Vagina (tissue), 2 donors: ENCODE results near the gene CDC34. TPM values are rescaled to one million over a fixed set of nuclear protein-coding genes. Genes with fewer than 3 reads are reported as not detected.
A peak's percentile ranks its signal among the peaks of the same experiment; 100 is the strongest.

Experiments
- DNase-seq, 2 donors: peaks; one replicate each; pipeline ENCODE4 v3.0.0-alpha.2; 2017; ENCODE audit errors: extremely low spot score in 2 of 2
- H3K27ac ChIP-seq: fragments of 200-600 bp; sonication (generic); one replicate; pipeline ENCODE4 v1.5.1; 2019
- H3K27me3 ChIP-seq: fragments of 200-600 bp; sonication (generic); one replicate; pipeline ENCODE4 v1.5.1; 2019
- H3K36me3 ChIP-seq, 2 donors: fragments of 200-600 bp; sonication (generic); one replicate each; pipeline ENCODE4 v1.5.1; 2017 to 2019
- H3K4me1 ChIP-seq: fragments of 200-600 bp; sonication (generic); one replicate; pipeline ENCODE4 v1.5.1; 2019
- H3K4me3 ChIP-seq, 2 donors: fragments of 200-600 bp; sonication (generic); 1 replicate in 1 of 2; 2 replicates in 1 of 2; pipeline ENCODE4 v1.5.1; 2016 to 2019
- H3K9me3 ChIP-seq: fragments of 200-600 bp; sonication (generic); one replicate; pipeline ENCODE4 v1.5.1; 2019
- POLR2A ChIP-seq, 2 donors: fragments of 450-650 bp; IDR thresholded peaks; one replicate each; pipeline ENCODE4 v1.6.1; 2017; ENCODE audit warnings: antibody characterized with exemption in 2 of 2, mild to moderate bottlenecking in 2 of 2, moderate library complexity in 2 of 2
- POLR2AphosphoS5 ChIP-seq, 2 donors: sonication (generic); formaldehyde crosslinking; IDR thresholded peaks; one replicate each; pipeline ENCODE4 v1.9.0; 2017; ENCODE audit warnings: antibody characterized with exemption in 2 of 2, mild to moderate bottlenecking in 2 of 2, low read depth in 1 of 2; ENCODE audit not compliant: insufficient read depth in 1 of 2
- intact Hi-C: fragments of 100-400 bp; cut with DNase I; formaldehyde crosslinking; loops from one replicate; pipeline ENCODE4 v1.15.1; 2023
- total RNA-seq: library from RNA; depleted of rRNA; stranded (reverse); fragments of >200 nt; gene quantifications from one replicate; pipeline ENCODE4 v1.2.3, GENCODE V29; 2016
- TF ChIP-seq, protein P1 (sequence below), 3 experiments: fragments of 450-650 bp in 2 of 3; fragments of 200-600 bp in 1 of 3; sonication (generic) in 1 of 3; IDR thresholded peaks; one replicate each; pipeline ENCODE4 v1.5.1; 2017 to 2019; ENCODE audit warnings: antibody characterized with exemption in 3 of 3, mild to moderate bottlenecking in 2 of 3, moderate library complexity in 2 of 3

The CDC34 gene
- total RNA-seq, 1 donor from 2014 or later: 62.6 TPM

- no peak for DNase-seq
- H3K27me3 ChIP-seq: no peaks in the 10 kb centered on the region
- no peaks in the 10 kb centered on the region for H3K9me3 ChIP-seq
- intact Hi-C loops: no loop called here
- H3K36me3 ChIP-seq: peaks cover 4 to 29% of the 10 kb centered on the region in 2 donors
- H3K4me1 ChIP-seq: peaks cover 43% of the 10 kb centered on the region
- TF ChIP-seq, protein P1, sequence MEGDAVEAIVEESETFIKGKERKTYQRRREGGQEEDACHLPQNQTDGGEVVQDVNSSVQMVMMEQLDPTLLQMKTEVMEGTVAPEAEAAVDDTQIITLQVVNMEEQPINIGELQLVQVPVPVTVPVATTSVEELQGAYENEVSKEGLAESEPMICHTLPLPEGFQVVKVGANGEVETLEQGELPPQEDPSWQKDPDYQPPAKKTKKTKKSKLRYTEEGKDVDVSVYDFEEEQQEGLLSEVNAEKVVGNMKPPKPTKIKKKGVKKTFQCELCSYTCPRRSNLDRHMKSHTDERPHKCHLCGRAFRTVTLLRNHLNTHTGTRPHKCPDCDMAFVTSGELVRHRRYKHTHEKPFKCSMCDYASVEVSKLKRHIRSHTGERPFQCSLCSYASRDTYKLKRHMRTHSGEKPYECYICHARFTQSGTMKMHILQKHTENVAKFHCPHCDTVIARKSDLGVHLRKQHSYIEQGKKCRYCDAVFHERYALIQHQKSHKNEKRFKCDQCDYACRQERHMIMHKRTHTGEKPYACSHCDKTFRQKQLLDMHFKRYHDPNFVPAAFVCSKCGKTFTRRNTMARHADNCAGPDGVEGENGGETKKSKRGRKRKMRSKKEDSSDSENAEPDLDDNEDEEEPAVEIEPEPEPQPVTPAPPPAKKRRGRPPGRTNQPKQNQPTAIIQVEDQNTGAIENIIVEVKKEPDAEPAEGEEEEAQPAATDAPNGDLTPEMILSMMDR (IDR thresholded peaks at IDR 0.05): no peak
- TF ChIP-seq POLR2A (IDR thresholded peaks at IDR 0.05) (no peak), POLR2AphosphoS5 (IDR thresholded peaks at IDR 0.05; ENCODE audit: insufficient read depth in 1 of 2, low read depth in 1 of 2) (no peak)
- H3K27ac ChIP-seq: peak overlapping the region; percentile 87
- H3K4me3 ChIP-seq: peak overlapping the region; percentile 91 to 95
Observed at GRCh38 chr19:533364-534058, 2.0 kb downstream of the CDC34 start.

DNA sequence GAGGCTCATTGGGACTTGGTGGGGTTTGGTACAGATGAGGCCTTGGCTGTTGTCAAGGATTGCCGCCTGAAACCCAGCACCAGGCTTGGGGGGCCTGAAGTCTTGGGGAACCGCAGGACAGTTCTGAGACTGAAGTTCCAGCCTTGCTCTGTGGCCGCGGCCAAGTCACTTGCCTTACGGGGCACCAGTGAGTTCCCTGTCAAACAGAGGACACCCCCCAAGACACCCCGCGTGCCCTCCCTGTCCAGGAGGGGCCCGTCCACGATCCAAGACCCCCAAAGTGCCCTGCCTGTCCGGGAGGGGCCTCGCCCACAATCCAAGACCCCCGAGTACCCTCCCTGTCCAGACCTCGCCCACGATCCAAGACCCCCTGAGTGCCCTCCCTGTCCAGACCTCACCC is 2.5 kb downstream of the CDC34 start:
- DNase-seq: no peak
- TF ChIP-seq POLR2A (IDR thresholded peaks at IDR 0.05) (no peak), POLR2AphosphoS5 (IDR thresholded peaks at IDR 0.05; ENCODE audit: insufficient read depth in 1 of 2, low read depth in 1 of 2) (no peak)
- TF ChIP-seq, protein P1 (IDR thresholded peaks at IDR 0.05): no peak
- Histone ChIP-seq H3K9me3 (no peaks in the 10 kb centered on the region), H3K4me1 (peaks cover 43% of the 10 kb centered on the region), H3K4me3 (peak overlapping the region; percentile 91 to 95), H3K36me3 (peaks cover 4 to 35% of the 10 kb centered on the region in 2 donors), H3K27me3 (no peaks in the 10 kb centered on the region), H3K27ac (peak overlapping the region; percentile 87)
- intact Hi-C loops: no loop called here

- intact Hi-C loops: no loop called here
- TF ChIP-seq POLR2A (IDR thresholded peaks at IDR 0.05): no peak
- TF ChIP-seq POLR2AphosphoS5 (IDR thresholded peaks at IDR 0.05; ENCODE audit: insufficient read depth in 1 of 2, low read depth in 1 of 2): no peak
- Histone ChIP-seq H3K36me3 (peaks cover 4 to 42% of the 10 kb centered on the region in 2 donors), H3K27me3 (no peaks in the 10 kb centered on the region), H3K4me3 (no peak overlapping the region), H3K27ac (no peak overlapping the region), H3K4me1 (peaks cover 42% of the 10 kb centered on the region), H3K9me3 (no peaks in the 10 kb centered on the region)
- DNase-seq: no peak
Observed at GRCh38 chr19:535017-535835, 3.7 kb downstream of the CDC34 start.

- H3K9me3 ChIP-seq: no peaks in the 10 kb centered on the region
- H3K4me3 ChIP-seq: no peak overlapping the region
- TF ChIP-seq, protein P1 (IDR thresholded peaks at IDR 0.05): no peak
- no peak for DNase-seq
- no peaks in the 10 kb centered on the region for H3K27me3 ChIP-seq
- intact Hi-C loops: no loop called here
- peaks cover 35% of the 10 kb centered on the region for H3K4me1 ChIP-seq
- no peak overlapping the region for H3K27ac ChIP-seq
- peaks cover 4 to 44% of the 10 kb centered on the region in 2 donors for H3K36me3 ChIP-seq
Observed at GRCh38 chr19:536031-536880, 4.7 kb downstream of the CDC34 start.

DNA sequence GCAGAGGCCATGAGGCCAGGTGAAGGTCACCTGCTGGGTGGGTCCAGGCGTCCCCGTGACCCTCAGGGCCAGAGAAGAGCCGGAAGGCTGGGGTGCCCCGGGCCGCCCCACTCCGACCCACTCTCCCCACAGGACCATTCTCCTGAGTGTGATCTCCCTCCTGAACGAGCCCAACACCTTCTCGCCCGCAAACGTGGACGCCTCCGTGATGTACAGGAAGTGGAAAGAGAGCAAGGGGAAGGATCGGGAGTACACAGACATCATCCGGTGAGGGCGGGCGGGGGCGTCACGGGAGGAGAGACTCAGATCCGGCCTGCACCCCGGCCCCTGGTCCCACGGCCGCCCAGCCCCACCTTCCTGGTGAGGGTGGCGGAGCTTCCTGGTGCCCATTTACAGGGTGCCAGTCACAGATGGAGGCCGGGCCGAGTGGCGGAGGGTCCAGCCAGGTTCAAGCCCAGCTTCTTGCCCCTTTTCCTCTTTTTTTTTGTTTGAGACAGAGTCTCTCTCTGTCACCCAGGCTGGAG is 5.4 kb downstream of the CDC34 start:
- peaks cover 4 to 50% of the 10 kb centered on the region in 2 donors for H3K36me3 ChIP-seq
- TF ChIP-seq POLR2A (IDR thresholded peaks at IDR 0.05) (no peak), POLR2AphosphoS5 (IDR thresholded peaks at IDR 0.05; ENCODE audit: insufficient read depth in 1 of 2, low read depth in 1 of 2) (no peak)
- TF ChIP-seq, protein P1 (IDR thresholded peaks at IDR 0.05): no peak
- DNase-seq: no peak
- peaks cover 35% of the 10 kb centered on the region for H3K4me1 ChIP-seq
- H3K27me3 ChIP-seq: no peaks in the 10 kb centered on the region
- H3K4me3 ChIP-seq: no peak overlapping the region
- intact Hi-C loops: no loop called here
- H3K9me3 ChIP-seq: no peaks in the 10 kb centered on the region
- H3K27ac ChIP-seq: no peak overlapping the region
